Breast epithelium (tissue), 4 donors: ENCODE data around the gene MATN1. TPM values are rescaled to one million over a fixed set of nuclear protein-coding genes. Genes with fewer than 3 reads are reported as not detected.

Experiments
- DNase-seq, 2 donors: peaks; one replicate each; pipeline ENCODE4 v3.0.0-alpha.2; 2019; ENCODE audit warnings: low spot score in 2 of 2
- H3K27ac ChIP-seq, 2 donors: fragments of 200-600 bp; sonication (generic) in 1 of 2; one replicate each; pipeline ENCODE4 v1.5.1; 2016 to 2019; ENCODE audit warnings: mild to moderate bottlenecking in 1 of 2
- H3K27me3 ChIP-seq, 2 donors: fragments of 200-600 bp; sonication (generic) in 1 of 2; one replicate each; pipeline versions ENCODE4 v1.5.1 to v1.6.0; 2017 to 2019; ENCODE audit warnings: control low read depth in 1 of 2, mild to moderate bottlenecking in 1 of 2
- H3K36me3 ChIP-seq: fragments of 200-600 bp; one replicate; pipeline ENCODE4 v1.5.1; 2019
- H3K4me1 ChIP-seq, 2 donors: fragments of 200-600 bp; sonication (generic); one replicate each; pipeline ENCODE4 v1.5.1; 2016 to 2019; ENCODE audit warnings: control low read depth in 1 of 2
- H3K4me3 ChIP-seq, 3 donors: fragments of 200-600 bp; sonication (generic); 1 replicate in 2 of 3; 2 replicates in 1 of 3; pipeline ENCODE4 v1.5.1; 2016 to 2019; ENCODE audit warnings: mild to moderate bottlenecking in 3 of 3, moderate library complexity in 2 of 3
- H3K9me3 ChIP-seq, 2 donors: fragments of 200-600 bp; sonication (generic) in 1 of 2; one replicate each; pipeline ENCODE4 v1.5.1; 2016 to 2019; ENCODE audit warnings: control low read depth in 1 of 2
- CTCF ChIP-seq, 3 donors: fragments of 450-650 bp; IDR thresholded peaks; one replicate each; pipeline ENCODE4 v1.5.1; 2016 to 2017; ENCODE audit warnings: antibody characterized with exemption in 3 of 3, mild to moderate bottlenecking in 3 of 3, moderate library complexity in 3 of 3
- POLR2A ChIP-seq: fragments of 450-650 bp; IDR thresholded peaks from one replicate; pipeline ENCODE4 v1.6.1; 2016; ENCODE audit warnings: antibody characterized with exemption, mild to moderate bottlenecking, moderate library complexity
- POLR2AphosphoS5 ChIP-seq, 3 donors: sonication (generic); formaldehyde crosslinking; IDR thresholded peaks; one replicate each; pipeline ENCODE4 v1.6.1; 2017; ENCODE audit warnings: antibody characterized with exemption in 3 of 3
- intact Hi-C: fragments of 100-400 bp; cut with DNase I; formaldehyde crosslinking; loops from one replicate; pipeline ENCODE4 v1.15.1; 2023; ENCODE audit warnings: low total_unique reads
- total RNA-seq, 3 donors: library from RNA; depleted of rRNA; stranded (reverse); fragments of >200 nt; gene quantifications; one replicate each; pipeline ENCODE4 v1.1.0, GENCODE V29; 2016

MATN1 gene
- total RNA-seq, 3 donors from 2014 or later: not detected

- intact Hi-C loops: no loop called here
- DNase-seq: no peak
- no peak for TF ChIP-seq CTCF (IDR thresholded peaks at IDR 0.05)
- Histone ChIP-seq H3K27ac (no peak overlapping the region), H3K4me3 (no peak overlapping the region), H3K4me1 (no peaks in the 10 kb centered on the region), H3K36me3 (no peaks in the 10 kb centered on the region), H3K9me3 (no peaks in the 10 kb centered on the region), H3K27me3 (no peaks in the 10 kb centered on the region)
Measured at GRCh38 chr1:30712583-30712982, 10.8 kb downstream of the MATN1 start.

- H3K9me3 ChIP-seq: no peaks in the 10 kb centered on the region
- DNase-seq: no peak
- no peaks in the 10 kb centered on the region for H3K36me3 ChIP-seq
- TF ChIP-seq POLR2A (no peak), POLR2AphosphoS5 (IDR thresholded peaks at IDR 0.05) (no peak), CTCF (IDR thresholded peaks at IDR 0.05) (no peak)
- intact Hi-C loops: no loop called here
- no peak overlapping the region for H3K27ac ChIP-seq
- H3K4me1 ChIP-seq: peaks cover 0 to 3% of the 10 kb centered on the region in 2 donors
- H3K27me3 ChIP-seq: no peaks in the 10 kb centered on the region
- H3K4me3 ChIP-seq: no peak overlapping the region
Measured at GRCh38 chr1:30710407-30710806, 13.0 kb downstream of the MATN1 start.

GRCh38 chr1:30708361-30708728 lies 15.0 kb downstream of the MATN1 start:
- H3K9me3 ChIP-seq: no peaks in the 10 kb centered on the region
- H3K36me3 ChIP-seq: no peaks in the 10 kb centered on the region
- H3K4me3 ChIP-seq: no peak overlapping the region
- intact Hi-C loops: no loop called here
- no peak overlapping the region for H3K27ac ChIP-seq
- TF ChIP-seq POLR2AphosphoS5 (IDR thresholded peaks at IDR 0.05) (no peak), POLR2A (no peak), CTCF (IDR thresholded peaks at IDR 0.05) (no peak)
- H3K4me1 ChIP-seq: peaks cover 3 to 6% of the 10 kb centered on the region in 2 donors
- no peak for DNase-seq
- no peaks in the 10 kb centered on the region for H3K27me3 ChIP-seq

- Histone ChIP-seq H3K27ac (no peak overlapping the region), H3K4me3 (no peak overlapping the region), H3K9me3 (no peaks in the 10 kb centered on the region), H3K27me3 (no peaks in the 10 kb centered on the region), H3K4me1 (peaks cover 3 to 6% of the 10 kb centered on the region in 2 donors), H3K36me3 (no peaks in the 10 kb centered on the region)
- DNase-seq: peak; percentile 72 to 79
- peak in 2 of 3 donors; percentile 87 to 97 for TF ChIP-seq CTCF (IDR thresholded peaks at IDR 0.05)
- no peak for TF ChIP-seq POLR2A
- peak in 1 of 3 donors; percentile 46 for TF ChIP-seq POLR2AphosphoS5 (IDR thresholded peaks at IDR 0.05)
- intact Hi-C loops: no loop called here
Measured at GRCh38 chr1:30707412-30708360, 15.7 kb downstream of the MATN1 start.

GRCh38 chr1:30706528-30706927 lies 16.9 kb downstream of the MATN1 start:
- Histone ChIP-seq H3K27me3 (no peaks in the 10 kb centered on the region), H3K4me3 (no peak overlapping the region), H3K36me3 (no peaks in the 10 kb centered on the region), H3K27ac (no peak overlapping the region), H3K9me3 (no peaks in the 10 kb centered on the region), H3K4me1 (peaks cover 3 to 6% of the 10 kb centered on the region in 2 donors)
- TF ChIP-seq POLR2A (no peak), CTCF (IDR thresholded peaks at IDR 0.05) (no peak), POLR2AphosphoS5 (IDR thresholded peaks at IDR 0.05) (no peak)
- intact Hi-C loops: no loop called here
- DNase-seq: no peak
